ENCODE data around the gene ITPRID2.
A peak's percentile ranks its signal among the peaks of the same experiment; 100 is the strongest.

The ITPRID2 gene

GRCh38 chr2:181944914-181945291, 53.4 kb downstream of the ITPRID2 start:
- TF ChIP-seq, protein P1, sequence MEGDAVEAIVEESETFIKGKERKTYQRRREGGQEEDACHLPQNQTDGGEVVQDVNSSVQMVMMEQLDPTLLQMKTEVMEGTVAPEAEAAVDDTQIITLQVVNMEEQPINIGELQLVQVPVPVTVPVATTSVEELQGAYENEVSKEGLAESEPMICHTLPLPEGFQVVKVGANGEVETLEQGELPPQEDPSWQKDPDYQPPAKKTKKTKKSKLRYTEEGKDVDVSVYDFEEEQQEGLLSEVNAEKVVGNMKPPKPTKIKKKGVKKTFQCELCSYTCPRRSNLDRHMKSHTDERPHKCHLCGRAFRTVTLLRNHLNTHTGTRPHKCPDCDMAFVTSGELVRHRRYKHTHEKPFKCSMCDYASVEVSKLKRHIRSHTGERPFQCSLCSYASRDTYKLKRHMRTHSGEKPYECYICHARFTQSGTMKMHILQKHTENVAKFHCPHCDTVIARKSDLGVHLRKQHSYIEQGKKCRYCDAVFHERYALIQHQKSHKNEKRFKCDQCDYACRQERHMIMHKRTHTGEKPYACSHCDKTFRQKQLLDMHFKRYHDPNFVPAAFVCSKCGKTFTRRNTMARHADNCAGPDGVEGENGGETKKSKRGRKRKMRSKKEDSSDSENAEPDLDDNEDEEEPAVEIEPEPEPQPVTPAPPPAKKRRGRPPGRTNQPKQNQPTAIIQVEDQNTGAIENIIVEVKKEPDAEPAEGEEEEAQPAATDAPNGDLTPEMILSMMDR (IDR thresholded peaks at IDR 0.05; ENCODE audit: poor library complexity, severe bottlenecking), result no peak
- no peak overlapping the region for H3K4me3 ChIP-seq (ENCODE audit: severe bottlenecking)
- H3K27me3 ChIP-seq (ENCODE audit: insufficient read depth, poor library complexity, severe bottlenecking), result no peaks in the 10 kb centered on the region
- no peak for ATAC-seq (ENCODE audit: low read depth)
- H3K4me1 ChIP-seq (ENCODE audit: insufficient read depth, poor library complexity, severe bottlenecking), result peaks cover 34% of the 10 kb centered on the region
- DNase-seq (ENCODE audit: low spot score), result no peak
- H3K36me3 ChIP-seq (ENCODE audit: low read depth), result no peaks in the 10 kb centered on the region
- no peak overlapping the region for H3K27ac ChIP-seq (ENCODE audit: poor library complexity, severe bottlenecking)
- H3K9me3 ChIP-seq (ENCODE audit: severe bottlenecking), result no peaks in the 10 kb centered on the region

DNA sequence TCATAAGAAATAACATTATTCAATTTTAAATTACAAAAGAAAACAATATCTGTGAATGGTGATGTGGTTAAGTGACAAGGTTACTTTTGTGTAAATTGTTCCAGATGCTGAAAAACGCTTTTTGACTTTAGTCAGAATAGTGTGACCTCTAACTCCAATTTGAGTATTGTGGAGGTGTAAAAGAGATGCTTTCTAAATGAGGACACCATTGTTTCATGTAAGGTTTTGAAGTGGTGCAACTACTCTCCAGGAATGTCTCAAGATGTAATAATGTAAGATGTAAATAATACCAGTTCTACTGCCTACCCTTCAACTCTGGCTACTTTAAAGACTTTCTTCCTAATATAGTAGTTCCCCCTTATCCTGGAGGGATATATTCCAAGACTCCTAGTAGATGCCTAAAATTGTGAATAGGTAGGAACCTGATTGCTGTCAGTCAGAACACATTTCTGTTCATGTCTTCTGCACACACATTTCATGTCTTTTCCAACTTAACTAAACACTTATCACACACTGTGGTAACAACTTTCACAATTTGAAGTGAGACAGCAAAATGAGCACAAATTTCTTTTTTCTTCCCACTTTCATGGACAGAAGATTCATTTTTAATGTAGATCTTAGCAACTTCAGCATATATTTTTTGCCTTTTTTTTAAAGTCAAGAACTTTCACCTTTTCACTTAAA, 55.1 kb downstream of the ITPRID2 start:
- ATAC-seq (ENCODE audit: low read depth) (peak; percentile 37; the same call in 2 of the 3 replicates), DNase-seq (ENCODE audit: low spot score) (no peak)
- TF ChIP-seq, protein P1 (IDR thresholded peaks at IDR 0.05; ENCODE audit: poor library complexity, severe bottlenecking), result no peak
- H3K4me1 ChIP-seq (ENCODE audit: insufficient read depth, poor library complexity, severe bottlenecking), result peaks cover 34% of the 10 kb centered on the region
- H3K9me3 ChIP-seq (ENCODE audit: severe bottlenecking), result no peaks in the 10 kb centered on the region
- H3K27ac ChIP-seq (ENCODE audit: poor library complexity, severe bottlenecking), result peak overlapping the region; percentile 96
- H3K36me3 ChIP-seq (ENCODE audit: low read depth), result no peaks in the 10 kb centered on the region
- H3K27me3 ChIP-seq (ENCODE audit: insufficient read depth, poor library complexity, severe bottlenecking), result no peaks in the 10 kb centered on the region
- H3K4me3 ChIP-seq (ENCODE audit: severe bottlenecking), result no peak overlapping the region

DNA sequence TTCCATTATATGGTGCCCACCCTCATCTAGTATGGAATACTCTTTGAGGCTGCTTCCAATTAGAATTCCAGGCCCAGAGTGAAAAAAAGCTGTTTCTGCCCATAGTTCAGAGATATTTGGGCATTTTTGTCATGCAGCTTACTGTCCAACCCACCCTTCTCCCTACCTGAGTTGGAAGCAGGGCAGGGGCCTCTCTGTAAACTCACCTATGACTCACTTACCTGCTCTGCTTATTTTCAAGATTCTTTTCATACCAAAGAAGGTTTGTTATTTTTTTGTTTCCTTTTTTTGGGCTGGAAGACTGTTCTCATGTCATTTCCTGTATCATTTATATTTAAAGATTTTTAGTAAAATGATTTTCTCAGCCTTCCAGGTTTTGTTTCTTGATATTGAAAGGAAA, 55.7 kb downstream of the ITPRID2 start:
- Histone ChIP-seq H3K9me3 (ENCODE audit: severe bottlenecking) (no peaks in the 10 kb centered on the region), H3K27me3 (ENCODE audit: insufficient read depth, poor library complexity, severe bottlenecking) (no peaks in the 10 kb centered on the region), H3K27ac (ENCODE audit: poor library complexity, severe bottlenecking) (peak overlapping the region; percentile 96), H3K36me3 (ENCODE audit: low read depth) (no peaks in the 10 kb centered on the region), H3K4me1 (ENCODE audit: insufficient read depth, poor library complexity, severe bottlenecking) (peaks cover 34% of the 10 kb centered on the region), H3K4me3 (ENCODE audit: severe bottlenecking) (no peak overlapping the region)
- peak; percentile 92 for ATAC-seq (ENCODE audit: low read depth)
- no peak for DNase-seq (ENCODE audit: low spot score)
- TF ChIP-seq, protein P1 (IDR thresholded peaks at IDR 0.05; ENCODE audit: poor library complexity, severe bottlenecking), result no peak

GRCh38 chr2:181948227-181948626, 56.7 kb downstream of the ITPRID2 start:
- TF ChIP-seq, protein P1 (IDR thresholded peaks at IDR 0.05; ENCODE audit: poor library complexity, severe bottlenecking), result no peak
- no peak for DNase-seq (ENCODE audit: low spot score)
- H3K4me3 ChIP-seq (ENCODE audit: severe bottlenecking), result no peak overlapping the region
- H3K9me3 ChIP-seq (ENCODE audit: severe bottlenecking), result no peaks in the 10 kb centered on the region
- peak overlapping the region; percentile 96 for H3K27ac ChIP-seq (ENCODE audit: poor library complexity, severe bottlenecking)
- no peaks in the 10 kb centered on the region for H3K27me3 ChIP-seq (ENCODE audit: insufficient read depth, poor library complexity, severe bottlenecking)
- no peak for ATAC-seq (ENCODE audit: low read depth)
- peaks cover 34% of the 10 kb centered on the region for H3K4me1 ChIP-seq (ENCODE audit: insufficient read depth, poor library complexity, severe bottlenecking)
- no peaks in the 10 kb centered on the region for H3K36me3 ChIP-seq (ENCODE audit: low read depth)

- ATAC-seq (ENCODE audit: low read depth) (peak; percentile 61), DNase-seq (ENCODE audit: low spot score) (no peak)
- TF ChIP-seq, protein P1 (IDR thresholded peaks at IDR 0.05; ENCODE audit: poor library complexity, severe bottlenecking), result no peak
- Histone ChIP-seq H3K27me3 (ENCODE audit: insufficient read depth, poor library complexity, severe bottlenecking) (no peaks in the 10 kb centered on the region), H3K9me3 (ENCODE audit: severe bottlenecking) (no peaks in the 10 kb centered on the region), H3K4me3 (ENCODE audit: severe bottlenecking) (no peak overlapping the region), H3K4me1 (ENCODE audit: insufficient read depth, poor library complexity, severe bottlenecking) (peaks cover 34% of the 10 kb centered on the region), H3K27ac (ENCODE audit: poor library complexity, severe bottlenecking) (peak overlapping the region; percentile 96), H3K36me3 (ENCODE audit: low read depth) (no peaks in the 10 kb centered on the region)
Measured at GRCh38 chr2:181949047-181949446, 57.5 kb downstream of the ITPRID2 start.

Data from RWPE2 (cell line).